GM18505 (cell line): ENCODE data around the gene DNAJC16.

Experiments used
- ATAC-seq: cut with Tn5 transposase; IDR thresholded peaks from one replicate; pipeline ENCODE4 v1.9.1; 2021; ENCODE audit not compliant: unreplicated experiment
- POLR2A ChIP-seq: IDR thresholded peaks from 4 replicates; pipeline ENCODE4 v1.6.1; 2011; ENCODE audit warnings: borderline replicate concordance; ENCODE audit not compliant: insufficient read depth, insufficient read length; ENCODE audit errors: extremely low read depth

The DNAJC16 gene

DNA sequence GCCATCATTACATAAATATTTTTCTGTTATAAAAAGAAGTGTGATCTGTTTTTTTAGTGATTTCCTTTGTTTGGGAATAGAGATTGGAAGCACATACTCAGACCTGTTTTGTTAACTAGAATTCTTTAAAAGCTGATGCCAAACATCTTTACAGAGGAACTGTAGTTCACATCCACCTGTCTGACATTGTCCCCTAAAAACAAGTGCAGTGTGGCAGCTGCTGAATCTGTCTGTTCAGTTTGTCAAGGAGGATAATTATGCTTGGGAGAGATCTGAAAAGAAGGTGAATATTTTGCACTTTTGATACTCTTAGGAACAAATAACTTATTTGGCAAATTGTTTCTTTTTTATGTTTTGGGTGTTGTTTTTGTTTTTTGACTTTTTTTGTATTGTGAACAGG, 44.6 kb downstream of the DNAJC16 start:
- no peak for ATAC-seq
- TF ChIP-seq POLR2A = no peak

DNA sequence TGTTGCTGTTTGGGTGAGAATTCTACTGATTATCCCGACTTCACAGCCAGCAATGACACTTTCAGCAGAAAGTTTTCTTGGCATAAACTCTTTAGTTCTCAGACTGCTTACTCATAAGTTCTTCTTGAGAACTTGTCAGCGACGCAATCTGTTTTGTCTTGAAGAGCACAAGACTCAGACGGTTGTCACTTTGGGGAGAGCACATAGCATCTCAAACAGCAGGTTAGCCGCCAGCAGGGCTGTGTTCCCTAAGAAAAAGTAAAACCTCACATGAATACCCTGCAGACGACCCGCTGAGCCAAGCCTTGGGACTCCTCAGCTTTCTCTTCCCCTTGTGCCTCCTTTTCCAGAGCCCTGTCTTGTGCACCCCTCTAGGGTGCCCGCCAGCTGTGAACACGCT, 46.8 kb downstream of the DNAJC16 start:
- ATAC-seq = no peak
- no peak for TF ChIP-seq POLR2A

DNA sequence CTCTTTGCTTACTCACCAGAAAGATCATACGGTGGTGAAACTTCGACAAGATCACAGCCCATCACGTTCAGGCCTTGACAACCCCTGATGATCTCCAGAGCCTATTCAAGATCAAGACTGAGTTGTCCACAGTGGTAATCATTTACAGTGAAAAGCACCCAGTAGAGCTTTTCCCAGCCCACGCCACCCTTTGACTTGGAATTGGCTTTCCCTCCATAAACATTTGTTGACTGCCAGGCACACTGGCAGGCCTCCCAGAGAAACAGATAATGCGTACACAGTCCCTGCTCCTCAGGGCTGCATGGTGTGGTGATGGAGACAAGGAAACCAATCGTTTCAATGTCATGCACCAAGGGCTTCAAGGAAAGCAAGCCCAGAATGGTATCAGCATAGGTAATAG, 48.1 kb downstream of the DNAJC16 start:
- ATAC-seq = no peak
- TF ChIP-seq POLR2A = no peak

DNA sequence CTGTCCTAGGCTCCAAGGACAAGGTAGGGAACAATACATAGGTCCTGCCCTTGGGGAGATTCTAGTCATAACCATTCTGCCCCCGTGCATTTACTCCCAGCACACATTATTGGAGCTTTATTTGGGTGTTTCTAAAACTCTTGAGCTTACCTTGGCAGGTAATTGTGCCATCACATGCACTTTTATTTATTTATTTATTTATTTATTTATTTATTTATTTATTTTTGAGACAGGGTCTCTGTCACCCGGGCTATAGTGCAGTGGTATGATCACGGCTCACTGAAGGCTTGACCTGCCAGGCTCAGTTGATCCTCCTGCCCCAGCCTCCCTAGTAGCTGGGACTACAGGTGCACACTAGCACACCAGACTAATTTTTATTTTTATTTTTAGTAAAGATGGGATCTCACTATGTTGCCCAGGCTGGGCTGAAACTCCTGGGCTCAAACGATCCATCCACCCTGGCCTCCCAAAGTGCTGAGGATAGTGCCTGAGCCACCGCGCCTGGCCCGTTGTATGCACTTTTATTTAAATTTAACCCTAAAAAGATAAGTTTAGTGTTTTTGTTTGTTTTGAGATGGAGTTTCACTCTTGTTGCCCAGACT, 49.0 kb downstream of the DNAJC16 start:
- no peak for TF ChIP-seq POLR2A
- no peak for ATAC-seq

DNA sequence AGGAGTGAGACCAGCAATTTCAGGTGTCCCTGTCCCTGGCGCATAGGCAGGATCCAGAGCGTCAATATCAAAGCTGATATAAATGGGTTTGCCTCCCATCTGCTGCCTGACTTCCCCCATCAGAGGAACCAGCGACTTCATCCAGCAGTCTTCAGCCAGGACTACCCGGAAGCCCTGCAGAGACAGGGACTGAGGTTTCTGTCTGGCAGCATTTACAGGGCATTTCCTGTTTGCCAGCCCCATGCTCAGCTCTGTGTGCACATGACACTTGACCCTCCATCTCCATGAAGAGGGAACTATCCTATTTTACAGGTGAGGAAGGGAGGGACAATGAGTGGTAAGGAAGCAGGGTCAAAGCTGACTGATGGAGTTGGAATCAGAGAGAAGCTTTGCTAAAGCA, 51.0 kb downstream of the DNAJC16 start:
- no peak for TF ChIP-seq POLR2A
- ATAC-seq = no peak

DNA sequence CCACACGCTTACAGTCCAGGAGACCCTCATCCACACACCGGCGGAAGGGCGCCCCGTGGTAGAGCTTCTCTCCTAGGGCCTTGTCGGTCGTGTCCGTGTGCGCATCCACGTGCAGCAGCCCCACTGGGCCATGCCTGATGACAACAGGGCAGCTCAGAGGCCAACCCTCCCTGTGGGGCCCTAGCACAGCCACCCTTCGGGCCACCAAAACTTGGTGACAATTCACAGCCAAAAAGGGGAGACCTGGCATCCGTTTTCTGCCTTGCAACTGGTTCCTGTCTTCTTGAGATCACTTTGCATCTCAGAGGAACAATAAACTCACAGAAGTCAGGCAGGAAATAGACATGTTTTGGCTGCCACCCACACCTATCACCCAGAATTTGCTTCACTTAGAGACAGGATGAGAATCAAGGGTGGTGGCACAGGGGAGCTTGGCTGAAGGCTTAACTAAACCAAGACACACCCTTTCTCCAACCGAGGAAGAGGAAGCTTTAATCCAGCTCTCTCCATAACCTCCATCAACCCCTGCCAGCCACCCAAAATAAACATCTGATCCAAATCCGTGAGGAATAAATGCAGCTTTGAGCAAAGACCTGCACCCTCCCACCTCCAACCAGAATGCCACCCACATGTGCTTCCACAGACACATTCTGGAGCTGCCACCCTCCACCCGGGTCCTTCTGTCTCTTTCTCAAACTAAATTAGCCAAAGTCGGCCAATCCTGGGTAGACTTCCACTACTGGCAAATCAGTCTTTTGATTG, 52.5 kb downstream of the DNAJC16 start:
- no peak for ATAC-seq

DNA sequence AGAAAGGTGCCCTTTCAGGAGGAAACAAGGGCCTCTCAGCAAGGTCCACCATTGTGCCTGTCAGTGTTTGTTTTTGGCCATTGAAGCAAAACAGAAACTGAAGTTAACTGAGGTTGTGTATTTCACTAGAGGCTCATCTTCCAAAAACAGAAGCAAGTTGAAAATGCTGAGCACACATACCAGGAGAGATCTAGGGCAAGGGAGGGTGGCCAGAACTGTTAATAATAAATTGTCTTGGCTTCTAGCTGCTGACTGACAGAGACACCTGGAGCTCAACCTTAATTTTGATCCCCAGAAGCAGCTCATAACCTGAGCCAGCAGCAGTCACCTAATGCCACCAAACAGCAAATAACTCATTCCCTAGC, 53.0 kb downstream of the DNAJC16 start:
- no peak for TF ChIP-seq POLR2A
- ATAC-seq = no peak

More for the DNA sequence above, 52.5 kb downstream of the DNAJC16 start:
- peak; percentile 30 for TF ChIP-seq POLR2A

DNA sequence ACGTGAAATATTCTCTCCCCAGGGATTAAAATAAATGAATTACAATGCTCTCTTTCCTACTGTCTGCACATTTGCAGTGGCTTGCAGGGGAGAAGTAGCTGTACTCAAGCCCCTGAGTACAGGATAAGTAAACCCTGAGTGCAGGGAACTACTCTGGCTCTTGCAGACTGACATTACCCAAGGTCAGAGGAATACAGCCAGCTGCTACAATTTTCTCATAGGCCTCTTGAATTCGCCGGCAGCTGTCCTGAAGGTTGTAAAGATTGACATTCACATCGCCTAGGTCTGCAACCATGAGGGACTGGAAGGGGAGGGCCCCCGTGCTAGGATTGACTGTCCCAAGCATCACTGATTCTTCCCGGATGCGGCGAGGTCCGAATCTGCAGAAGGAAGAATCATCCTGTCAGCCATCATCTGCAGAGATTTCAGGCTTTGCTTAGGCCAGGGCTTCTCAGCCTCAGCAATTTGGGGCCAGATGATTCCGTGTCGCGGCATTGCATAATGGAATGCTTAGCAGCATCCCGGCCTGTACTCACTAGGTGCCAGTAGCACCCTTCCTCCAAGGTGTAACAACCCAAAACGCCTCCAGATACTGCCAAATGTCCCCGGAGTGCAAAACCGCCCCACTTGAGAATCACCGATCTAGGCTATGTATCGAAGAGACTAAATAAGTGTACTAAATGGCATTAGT, 56.5 kb downstream of the DNAJC16 start:
- TF ChIP-seq POLR2A = no peak
- no peak for ATAC-seq

DNA sequence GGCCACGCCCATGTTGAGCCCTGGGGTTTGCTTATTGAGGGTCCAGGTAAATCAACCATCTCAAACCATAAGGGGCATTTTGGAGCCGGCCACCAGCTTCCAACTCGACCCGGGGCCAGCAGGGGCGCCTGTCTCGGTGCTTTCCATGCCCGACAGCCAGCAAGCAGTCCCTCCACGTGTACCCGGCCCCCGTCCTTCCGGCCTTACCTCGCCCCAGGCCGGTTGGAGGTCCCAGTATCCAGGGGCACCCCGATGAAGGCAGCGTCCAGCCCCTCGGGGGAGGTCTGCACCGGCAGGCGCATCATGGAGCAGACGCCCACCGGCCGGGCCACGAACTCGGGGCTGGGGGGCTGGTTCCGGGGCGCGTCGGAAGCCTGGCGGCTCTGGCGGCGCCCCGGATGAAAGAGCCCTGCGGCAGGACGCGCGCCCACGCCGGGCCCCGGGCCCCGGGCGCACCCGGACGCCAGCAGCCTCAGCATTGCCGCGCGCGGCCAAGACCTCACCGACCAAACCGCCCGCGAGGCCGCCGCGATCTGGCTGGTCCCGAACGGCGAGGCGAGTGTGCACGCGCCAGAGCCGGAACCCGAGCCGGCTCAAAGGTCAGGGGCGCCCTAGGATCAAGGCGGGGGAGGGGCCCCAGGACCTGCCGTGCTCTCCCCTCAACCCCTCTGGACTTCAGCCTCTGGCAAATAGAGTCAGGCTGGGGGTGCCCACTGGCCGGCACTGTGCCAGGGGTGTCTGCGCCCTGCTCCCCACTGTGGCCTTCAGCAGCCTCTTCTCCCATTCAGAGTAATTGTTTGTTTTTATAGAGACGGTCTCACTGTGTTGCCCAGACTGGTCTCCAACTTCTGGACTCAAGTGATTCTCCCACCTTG, 58.1 kb downstream of the DNAJC16 start, which contains the start of gene AGMAT:
Gene AGMAT, minus strand, starts transcription at position 563 of the 875 bp plus-strand sequence. Its CDS starts 84 bp downstream, at position 479.
- peak; percentile 53 for ATAC-seq

DNA sequence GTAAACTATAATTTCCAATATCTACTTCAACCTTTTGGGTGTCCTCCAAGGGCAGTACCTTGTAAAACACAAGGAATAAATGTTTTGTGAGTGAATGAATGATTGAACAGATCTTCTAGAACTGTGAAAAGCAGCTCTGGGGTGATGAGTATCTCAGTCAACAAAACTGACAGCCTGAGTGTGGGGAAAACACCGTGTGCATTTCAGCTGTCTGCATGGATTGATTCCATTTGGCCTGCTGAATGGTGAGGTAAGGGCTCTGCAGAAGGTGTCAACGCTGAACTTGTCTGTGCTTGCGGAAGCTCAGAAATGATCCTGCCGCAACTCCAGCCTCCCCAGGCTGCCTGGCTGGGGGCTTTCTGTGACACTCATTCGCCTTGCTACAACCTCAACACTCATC, 65.6 kb downstream of the DNAJC16 start:
- TF ChIP-seq POLR2A = no peak
- no peak for ATAC-seq

More for the DNA sequence above, 58.1 kb downstream of the DNAJC16 start, which contains the start of gene AGMAT:
- peak; percentile 66 for TF ChIP-seq POLR2A

DNA sequence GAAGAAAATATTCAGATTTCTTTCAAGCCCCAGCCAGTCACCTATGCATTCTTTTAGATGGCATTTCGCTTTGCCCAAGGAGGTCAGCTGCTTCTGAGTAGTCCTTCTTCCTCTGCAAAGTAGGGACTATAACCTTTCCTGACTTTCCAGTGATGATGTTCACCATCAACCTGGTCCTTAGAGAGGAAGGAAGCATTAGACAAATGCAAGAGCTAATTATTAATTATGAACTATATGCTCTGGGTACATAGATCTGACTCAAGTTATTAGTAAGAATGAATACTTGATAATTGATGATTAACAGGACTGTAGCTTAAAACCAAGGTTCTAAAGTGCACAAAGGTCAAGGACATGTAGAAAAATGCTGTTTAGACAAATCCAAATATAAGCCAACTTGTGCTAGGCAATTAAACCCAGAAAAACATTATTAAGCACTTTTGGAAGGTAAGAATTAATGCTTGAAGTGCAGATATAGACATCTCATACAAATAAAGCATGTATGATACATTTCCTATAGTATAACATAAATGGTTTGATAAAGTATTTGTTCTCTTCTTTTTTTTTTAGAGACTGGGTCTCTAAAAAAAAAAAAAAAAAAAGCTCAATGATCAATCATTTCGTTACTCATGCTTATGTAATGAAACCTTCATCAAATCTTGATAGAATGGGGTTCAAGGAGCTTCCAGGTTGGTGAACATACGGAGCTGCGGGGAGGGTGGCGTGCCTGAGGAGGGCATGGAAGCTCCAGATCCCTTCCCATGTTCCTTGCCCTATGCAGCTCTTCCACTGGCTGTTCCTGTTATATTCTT, 69.4 kb downstream of the DNAJC16 start:
- no peak for TF ChIP-seq POLR2A
- ATAC-seq = no peak

DNA sequence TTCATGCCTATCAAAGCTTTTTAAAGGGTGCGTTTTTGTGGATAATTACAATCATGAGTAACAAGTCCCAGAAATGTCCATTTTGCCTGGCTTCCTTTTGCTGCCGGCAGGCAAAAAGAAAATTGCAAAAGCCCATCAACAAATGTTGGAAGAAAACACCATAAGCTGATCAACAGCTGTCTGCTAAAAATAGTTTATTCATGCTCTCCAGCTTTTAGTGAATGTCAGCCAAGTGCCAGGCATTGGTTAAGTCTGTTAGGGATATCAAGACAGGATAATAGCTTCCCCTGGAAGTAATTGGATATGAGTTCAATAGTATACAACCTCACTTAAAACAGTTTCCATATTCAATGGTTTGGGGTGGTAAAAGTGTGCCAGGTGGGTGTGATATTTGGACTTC, 71.8 kb downstream of the DNAJC16 start:
- ATAC-seq = no peak
- TF ChIP-seq POLR2A = no peak
